Activated CD4-positive, alpha-beta T cell treated with anti-CD3 and anti-CD28 coated beads for 36 hours (primary cell): ENCODE results near the gene MICALL1. TPM values are rescaled to one million over a fixed set of nuclear protein-coding genes. Genes with fewer than 3 reads are reported as not detected.

Source experiments
- ATAC-seq: fragments of 200-7000 bp; cut with Tn5 transposase; one replicate; pipeline ENCODE4 v1.10.0; 2021; ENCODE audit warnings: mild to moderate bottlenecking, moderate library complexity
- CTCF ChIA-PET: fragments of 350-600 bp; sonication (Branson Sonifier 250); formaldehyde crosslinking; loops from one replicate; lab custom pipeline; 2021; ENCODE audit warnings: antibody characterized with exemption; lab: Charles Lee
- POLR2A ChIA-PET: fragments of 350-600 bp; sonication (Branson Sonifier 250); formaldehyde crosslinking; loops from one replicate; lab custom pipeline; 2021; ENCODE audit warnings: antibody characterized with exemption, inconsistent platforms; lab: Charles Lee
- DNase-seq: peaks from one replicate; pipeline ENCODE4 v3.0.0-alpha.2; 2020
- H3K27ac Mint-ChIP-seq: one replicate; pipeline ENCODE4 v1.8.0; 2021; ENCODE audit warnings: mixed read lengths
- H3K27me3 Mint-ChIP-seq: one replicate; pipeline ENCODE4 v1.8.0; 2021; ENCODE audit warnings: mixed read lengths
- H3K36me3 Mint-ChIP-seq: one replicate; pipeline ENCODE4 v1.8.0; 2021; ENCODE audit warnings: low read depth, mixed read lengths
- H3K4me1 Mint-ChIP-seq: one replicate; pipeline ENCODE4 v1.8.0; 2021; ENCODE audit warnings: mixed read lengths
- H3K4me3 Mint-ChIP-seq: one replicate; pipeline ENCODE4 v1.8.0; 2021; ENCODE audit warnings: mild to moderate bottlenecking, moderate library complexity, mixed read lengths
- H3K9me3 Mint-ChIP-seq: one replicate; pipeline ENCODE4 v1.8.0; 2021; ENCODE audit warnings: low read depth, mixed read lengths
- intact Hi-C, 2 experiments: fragments of 100-400 bp; cut with DNase I in 1 of 2; cut with micrococcal nuclease in 1 of 2; formaldehyde crosslinking; loops; one replicate each; pipeline versions ENCODE4 v1.14.2 to v1.15.1; 2022 to 2024; cut with DNase I, micrococcal nuclease
- total RNA-seq, 2 experiments: library from RNA; stranded (reverse); gene quantifications; one replicate each; pipeline ENCODE4 v1.2.3, GENCODE V29; 2021

The MICALL1 gene
- total RNA-seq, 2 experiments from 2014 or later, result 11.2 to 11.8 TPM

- Mint-ChIP-seq H3K9me3 (no peaks in the 10 kb centered on the region), H3K36me3 (peaks cover 49% of the 10 kb centered on the region), H3K27ac (no peak overlapping the region), H3K4me3 (no peak overlapping the region), H3K4me1 (peaks cover 7% of the 10 kb centered on the region), H3K27me3 (no peaks in the 10 kb centered on the region)
- ATAC-seq (no peak), DNase-seq (no peak)
- CTCF ChIA-PET, result interaction anchor here (0.9 kb wide), 1 partner anchor 140 kb away, joined by 3 read pairs; no protein-coding TSS in a partner anchor
- POLR2A ChIA-PET, result no interaction called here
- intact Hi-C loops, result no loop called here
Measured at GRCh38 chr22:37961062-37961461, 55.0 kb downstream of the MICALL1 start.

- intact Hi-C loops, result loop anchor here in 1 of 2 experiments (1.0 kb wide), 1 partner anchor 149 kb away; no protein-coding TSS in a partner anchor
- ChIA-PET CTCF (interaction anchor here (0.6 to 2.2 kb wide), 13 partner anchors 12 to 340 kb away, joined by 3 to 26 read pairs (median 3); partner anchors contain the start of genes C22orf23, POLR2F and SH3BP1), POLR2A (interaction anchor here (0.6 kb wide), 1 partner anchor 12 kb away, joined by 5 read pairs; no protein-coding TSS in a partner anchor)
- Mint-ChIP-seq H3K36me3 (peaks cover 36% of the 10 kb centered on the region), H3K4me1 (no peaks in the 10 kb centered on the region), H3K27me3 (no peaks in the 10 kb centered on the region), H3K27ac (no peak overlapping the region), H3K9me3 (no peaks in the 10 kb centered on the region), H3K4me3 (no peak overlapping the region)
- ATAC-seq, result no peak
- DNase-seq, result no peak
Measured at GRCh38 chr22:37965940-37966664, 60.0 kb downstream of the MICALL1 start.

- Mint-ChIP-seq H3K9me3 (no peaks in the 10 kb centered on the region), H3K27ac (no peak overlapping the region), H3K27me3 (no peaks in the 10 kb centered on the region), H3K4me3 (no peak overlapping the region), H3K4me1 (no peaks in the 10 kb centered on the region), H3K36me3 (peaks cover 28% of the 10 kb centered on the region)
- DNase-seq (no peak), ATAC-seq (no peak)
- POLR2A ChIA-PET, result no interaction called here
- CTCF ChIA-PET, result interaction anchor here (1.1 kb wide), 1 partner anchor 857 kb away, joined by 3 read pairs; no protein-coding TSS in a partner anchor
- intact Hi-C loops, result no loop called here
Measured at GRCh38 chr22:37967147-37967546, 61.0 kb downstream of the MICALL1 start.

GRCh38 chr22:37967637-37968451 is 61.7 kb downstream of the MICALL1 start:
- no peaks in the 10 kb centered on the region for H3K4me1 Mint-ChIP-seq
- H3K36me3 Mint-ChIP-seq, result peaks cover 25% of the 10 kb centered on the region
- no peak overlapping the region for H3K4me3 Mint-ChIP-seq
- ChIA-PET CTCF (interaction anchor here (1.1 kb wide), 1 partner anchor 856 kb away, joined by 3 read pairs; no protein-coding TSS in a partner anchor), POLR2A (no interaction called here)
- H3K27ac Mint-ChIP-seq, result no peak overlapping the region
- ATAC-seq (no peak), DNase-seq (no peak)
- intact Hi-C loops, result no loop called here
- H3K9me3 Mint-ChIP-seq, result no peaks in the 10 kb centered on the region
- H3K27me3 Mint-ChIP-seq, result no peaks in the 10 kb centered on the region

GRCh38 chr22:37968452-37969251 is 62.6 kb downstream of the MICALL1 start:
- POLR2A ChIA-PET, result interaction anchor here (0.6 kb wide), 1 partner anchor 730 kb away, joined by 3 read pairs; no protein-coding TSS in a partner anchor
- intact Hi-C loops, result no loop called here
- ATAC-seq (no peak), DNase-seq (no peak)
- CTCF ChIA-PET, result interaction anchor here (0.9 to 1.1 kb wide), 2 partner anchors 188 to 855 kb away, joined by 3 to 4 read pairs; no protein-coding TSS in a partner anchor
- H3K4me1 Mint-ChIP-seq, result no peaks in the 10 kb centered on the region
- H3K4me3 Mint-ChIP-seq, result no peak overlapping the region
- H3K27me3 Mint-ChIP-seq, result no peaks in the 10 kb centered on the region
- peaks cover 27% of the 10 kb centered on the region for H3K36me3 Mint-ChIP-seq
- H3K9me3 Mint-ChIP-seq, result no peaks in the 10 kb centered on the region
- no peak overlapping the region for H3K27ac Mint-ChIP-seq

- DNase-seq, result no peak
- ATAC-seq, result no peak
- intact Hi-C loops, result no loop called here
- Mint-ChIP-seq H3K4me1 (no peaks in the 10 kb centered on the region), H3K9me3 (no peaks in the 10 kb centered on the region), H3K36me3 (peaks cover 30% of the 10 kb centered on the region), H3K4me3 (no peak overlapping the region), H3K27me3 (no peaks in the 10 kb centered on the region), H3K27ac (no peak overlapping the region)
- ChIA-PET POLR2A (no interaction called here), CTCF (interaction anchor here (0.7 kb wide), 1 partner anchor 38 kb away, joined by 3 read pairs; no protein-coding TSS in a partner anchor)
Measured at GRCh38 chr22:37970864-37971263, 64.8 kb downstream of the MICALL1 start.

GRCh38 chr22:37971475-37972434 is 65.7 kb downstream of the MICALL1 start:
- POLR2A ChIA-PET, result interaction anchor here (0.6 kb wide), 1 partner anchor 14 kb away, joined by 3 read pairs; no protein-coding TSS in a partner anchor
- CTCF ChIA-PET, result interaction anchor here (0.6 kb wide), 1 partner anchor 230 kb away, joined by 6 read pairs; no protein-coding TSS in a partner anchor
- no peak overlapping the region for H3K4me3 Mint-ChIP-seq
- no peaks in the 10 kb centered on the region for H3K9me3 Mint-ChIP-seq
- no peak overlapping the region for H3K27ac Mint-ChIP-seq
- no peak for ATAC-seq
- intact Hi-C loops, result no loop called here
- DNase-seq, result no peak
- H3K36me3 Mint-ChIP-seq, result peaks cover 25% of the 10 kb centered on the region
- H3K4me1 Mint-ChIP-seq, result no peaks in the 10 kb centered on the region
- H3K27me3 Mint-ChIP-seq, result no peaks in the 10 kb centered on the region

GRCh38 chr22:37972527-37972926 is 66.4 kb downstream of the MICALL1 start:
- CTCF ChIA-PET, result no interaction called here
- no peak for DNase-seq
- intact Hi-C loops, result no loop called here
- H3K9me3 Mint-ChIP-seq, result no peaks in the 10 kb centered on the region
- ATAC-seq, result no peak
- H3K4me3 Mint-ChIP-seq, result no peak overlapping the region
- peaks cover 18% of the 10 kb centered on the region for H3K36me3 Mint-ChIP-seq
- no peaks in the 10 kb centered on the region for H3K27me3 Mint-ChIP-seq
- H3K4me1 Mint-ChIP-seq, result no peaks in the 10 kb centered on the region
- POLR2A ChIA-PET, result interaction anchor here (0.6 kb wide), 1 partner anchor 15 kb away, joined by 3 read pairs; no protein-coding TSS in a partner anchor
- H3K27ac Mint-ChIP-seq, result no peak overlapping the region

GRCh38 chr22:37973271-37974170 is 67.4 kb downstream of the MICALL1 start:
- Mint-ChIP-seq H3K36me3 (peaks cover 11% of the 10 kb centered on the region), H3K27me3 (no peaks in the 10 kb centered on the region), H3K4me1 (no peaks in the 10 kb centered on the region), H3K9me3 (no peaks in the 10 kb centered on the region), H3K27ac (no peak overlapping the region), H3K4me3 (no peak overlapping the region)
- CTCF ChIA-PET, result no interaction called here
- POLR2A ChIA-PET, result no interaction called here
- ATAC-seq (no peak), DNase-seq (no peak)
- intact Hi-C loops, result no loop called here
